GM18517 (cell line): Measurements from ENCODE around the gene CCND2.
"Not testable (repeated sequence)": the region's sequence is repeated elsewhere in the genome, so short reads cannot be mapped to it uniquely, and the experiment has no call there.

ENCODE experiments used
- ATAC-seq: cut with Tn5 transposase; IDR thresholded peaks from one replicate; pipeline ENCODE4 v1.9.1; 2021; ENCODE audit warnings: mild to moderate bottlenecking, moderate library complexity; ENCODE audit not compliant: unreplicated experiment

CCND2 gene

GRCh38 chr12:4273652-4274395 lies at the start of gene CCND2:
CCND2 (plus strand) TSS chr12:4273762; CDS start chr12:4274041, 279 bp downstream.
- ATAC-seq, result no peak

DNA sequence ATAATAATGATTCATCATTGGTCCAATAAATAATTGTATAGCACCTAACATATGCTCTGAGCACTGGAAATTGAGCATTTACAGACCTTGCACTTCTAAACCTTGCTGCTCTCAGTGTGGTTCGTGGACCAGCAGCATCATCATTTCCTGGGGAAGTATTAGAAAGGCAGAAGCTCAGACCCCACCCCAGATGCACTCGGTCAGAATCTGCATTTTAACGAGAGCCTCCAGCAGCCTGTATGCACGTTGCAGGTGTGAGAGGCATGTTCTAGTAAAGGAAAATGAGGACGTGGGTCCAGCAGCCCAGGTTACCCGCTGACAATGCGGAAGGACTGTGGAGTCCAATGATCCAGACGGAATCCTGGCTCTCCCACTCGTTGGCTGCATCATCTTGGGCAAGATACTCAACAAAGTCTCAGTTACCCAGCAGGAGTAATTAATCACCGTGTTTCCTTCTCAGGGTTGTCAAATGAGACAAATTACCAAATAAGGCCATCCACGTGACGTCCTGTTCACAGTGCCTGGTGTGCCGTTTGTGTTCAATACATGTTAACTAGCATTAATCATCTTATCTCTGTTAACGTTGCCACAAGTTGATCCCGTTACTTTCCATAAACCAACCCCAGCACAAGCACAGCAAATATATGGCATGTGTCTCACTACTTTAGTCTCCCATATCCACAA lies 49.2 kb upstream of the CCND2 start:
- no peak for ATAC-seq

- ATAC-seq, result no peak
Measured at GRCh38 chr12:4225571-4225970, 48.0 kb upstream of the CCND2 start.

GRCh38 chr12:4227046-4227445 lies 46.5 kb upstream of the CCND2 start:
- ATAC-seq, result no peak

DNA sequence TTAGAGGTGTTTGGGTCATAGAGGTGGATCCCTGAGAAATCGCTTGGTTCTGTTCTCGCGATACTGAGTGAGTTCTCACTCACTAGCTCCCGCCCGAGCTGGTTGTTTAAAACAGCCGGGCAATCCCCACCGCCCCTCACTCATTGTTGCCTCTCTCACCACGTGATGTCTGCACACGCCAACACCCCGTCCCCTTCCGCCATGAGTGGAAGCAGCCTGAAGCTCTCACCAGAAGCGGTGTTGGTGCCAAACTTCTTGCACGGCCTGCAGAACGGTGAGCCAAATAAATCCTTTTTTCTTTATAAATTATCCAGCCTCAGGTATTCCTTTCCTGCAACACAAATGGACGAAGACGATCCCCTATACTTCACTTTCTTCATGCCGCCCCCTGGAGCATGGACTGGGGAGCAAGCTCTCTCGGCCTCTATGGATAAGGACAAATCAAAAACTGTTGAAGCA lies 45.4 kb upstream of the CCND2 start:
- ATAC-seq, result no peak

GRCh38 chr12:4230526-4230925 lies 43.0 kb upstream of the CCND2 start:
- no peak for ATAC-seq

- ATAC-seq, result no peak
Measured at GRCh38 chr12:4238577-4238976, 35.0 kb upstream of the CCND2 start.

- no peak for ATAC-seq
Measured at GRCh38 chr12:4239746-4240145, 33.8 kb upstream of the CCND2 start.

- no peak for ATAC-seq
Measured at GRCh38 chr12:4240161-4240783, 33.3 kb upstream of the CCND2 start.

DNA sequence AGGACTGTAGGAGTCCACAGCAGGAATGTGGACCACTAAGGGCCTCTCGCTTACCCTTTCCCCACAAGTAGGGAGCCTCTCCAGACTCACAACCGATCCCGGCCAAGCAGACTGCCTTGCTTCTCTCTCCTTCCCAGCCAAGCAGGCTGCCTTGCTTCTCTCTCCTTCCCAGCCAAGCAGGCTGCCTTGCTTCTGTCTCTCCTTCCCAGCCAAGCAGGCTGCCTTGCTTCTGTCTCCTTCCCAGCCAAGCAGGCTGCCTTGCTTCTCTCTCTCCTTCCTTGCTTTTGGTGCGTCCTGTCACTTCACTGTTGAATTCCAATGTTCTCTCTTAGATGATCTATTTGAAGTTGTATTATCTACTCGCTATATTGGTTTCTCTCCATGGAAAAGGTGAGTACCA lies 32.6 kb upstream of the CCND2 start:
- ATAC-seq, result no peak

GRCh38 chr12:4241592-4241991 lies 32.0 kb upstream of the CCND2 start:
- ATAC-seq, result no peak

DNA sequence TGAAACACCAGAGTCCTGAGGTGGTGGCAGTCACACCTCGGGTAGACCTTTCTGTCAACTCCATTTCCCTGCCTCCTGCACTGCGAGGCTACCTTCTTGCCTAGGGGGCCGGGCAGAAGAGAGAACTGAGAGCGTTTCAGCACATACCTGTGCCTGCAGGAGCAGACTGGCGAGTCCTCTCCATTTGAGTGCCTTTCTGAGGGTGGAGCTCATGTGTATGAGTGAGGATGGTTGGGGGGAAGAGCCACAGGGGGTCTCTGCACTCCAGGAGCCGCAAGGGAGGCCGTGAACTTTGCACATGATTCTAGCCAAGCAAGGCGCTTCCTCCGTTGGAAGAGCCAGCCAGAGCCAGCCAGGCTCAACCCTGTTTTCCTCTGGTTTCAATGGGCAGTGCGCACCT lies 31.0 kb upstream of the CCND2 start:
- no peak for ATAC-seq

DNA sequence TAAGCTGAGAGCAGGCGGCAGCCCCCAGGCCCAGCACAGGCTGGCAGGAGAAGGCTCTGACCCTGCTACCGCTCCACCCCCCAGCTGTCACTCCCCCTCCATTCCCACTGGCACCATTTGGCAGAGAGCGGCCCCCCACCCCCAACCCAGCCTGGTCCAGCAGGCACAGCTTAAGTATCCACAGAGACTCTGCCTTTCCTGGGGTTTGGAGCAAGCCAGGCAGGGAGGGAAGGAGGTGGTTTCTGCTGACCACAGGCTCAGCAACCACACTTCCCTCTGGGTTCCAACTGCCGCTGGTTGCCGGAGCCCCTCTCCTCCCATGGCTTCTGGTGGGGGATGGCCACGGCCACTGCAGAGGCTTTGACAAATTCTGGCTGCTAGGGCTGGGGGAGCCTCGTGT lies 30.5 kb upstream of the CCND2 start:
- no peak for ATAC-seq

DNA sequence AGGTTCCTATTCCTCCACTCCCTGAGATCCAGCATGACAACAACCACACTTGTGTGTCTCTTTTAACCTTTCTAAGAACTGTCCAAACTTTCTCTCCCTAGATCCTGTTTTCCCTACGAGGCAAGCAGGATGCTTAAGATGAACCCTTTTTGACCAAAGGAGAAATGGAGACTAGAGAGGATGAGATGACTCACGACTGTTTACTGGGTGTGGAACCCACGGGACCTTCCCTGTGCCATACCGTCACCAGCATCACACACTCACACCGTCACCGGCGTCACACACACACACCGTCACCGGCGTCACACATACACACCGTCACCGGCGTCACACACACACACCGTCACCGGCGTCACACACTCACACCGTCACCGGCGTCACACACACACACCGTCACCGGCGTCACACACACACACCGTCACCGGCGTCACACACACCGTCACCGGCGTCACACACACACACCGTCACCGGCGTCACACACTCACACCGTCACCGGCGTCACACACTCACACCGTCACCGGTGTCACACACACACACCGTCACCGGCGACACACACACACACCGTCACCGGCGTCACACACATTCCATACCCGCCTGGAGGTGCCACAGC lies 30.0 kb upstream of the CCND2 start:
- ATAC-seq, result not testable (repeated sequence)

DNA sequence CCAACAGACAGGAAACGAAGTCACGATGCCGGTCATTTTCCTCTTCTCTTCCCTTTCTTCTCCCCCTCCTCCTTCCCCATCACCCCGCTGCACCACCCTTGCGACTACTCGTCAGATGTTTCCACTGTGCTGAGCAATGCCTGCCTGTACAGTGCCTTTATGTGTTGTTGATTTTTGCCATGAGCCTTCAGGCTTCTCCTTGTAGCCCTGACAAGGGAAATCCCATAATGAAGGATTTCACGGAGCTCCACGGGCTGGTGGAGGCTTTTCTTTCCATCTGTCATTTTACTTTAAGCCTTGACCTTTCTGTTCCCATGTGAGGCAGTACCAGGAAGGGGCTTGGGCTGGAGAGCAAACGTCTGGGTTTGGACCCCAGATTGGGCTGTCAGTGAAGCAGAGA lies 28.7 kb upstream of the CCND2 start:
- no peak for ATAC-seq

GRCh38 chr12:4245446-4245845 lies 28.1 kb upstream of the CCND2 start:
- ATAC-seq, result no peak

GRCh38 chr12:4246116-4246515 lies 27.4 kb upstream of the CCND2 start:
- no peak for ATAC-seq

DNA sequence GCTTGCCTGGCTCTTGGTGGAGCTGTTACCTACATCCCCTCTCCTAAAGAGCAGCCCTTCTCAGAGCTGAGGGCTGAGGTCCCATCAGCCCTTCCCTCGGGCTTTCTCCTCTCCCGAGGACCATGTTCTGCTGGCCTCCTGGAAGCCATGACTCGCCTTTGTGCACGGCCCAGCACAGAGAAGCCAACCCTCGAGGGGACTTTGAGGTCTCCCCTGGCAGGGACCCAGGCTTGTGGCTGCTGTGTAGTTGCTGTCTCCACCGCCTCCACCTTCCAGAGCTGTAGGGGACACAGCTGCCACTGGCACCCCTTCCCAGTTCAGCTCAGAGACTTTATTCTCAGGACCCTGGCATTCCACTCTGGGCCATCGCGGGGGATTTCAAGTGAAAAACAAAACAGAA lies 22.9 kb upstream of the CCND2 start:
- no peak for ATAC-seq

GRCh38 chr12:4251216-4251891 lies 22.2 kb upstream of the CCND2 start:
- ATAC-seq, result no peak

- ATAC-seq, result no peak
Measured at GRCh38 chr12:4251967-4252366, 21.6 kb upstream of the CCND2 start.

DNA sequence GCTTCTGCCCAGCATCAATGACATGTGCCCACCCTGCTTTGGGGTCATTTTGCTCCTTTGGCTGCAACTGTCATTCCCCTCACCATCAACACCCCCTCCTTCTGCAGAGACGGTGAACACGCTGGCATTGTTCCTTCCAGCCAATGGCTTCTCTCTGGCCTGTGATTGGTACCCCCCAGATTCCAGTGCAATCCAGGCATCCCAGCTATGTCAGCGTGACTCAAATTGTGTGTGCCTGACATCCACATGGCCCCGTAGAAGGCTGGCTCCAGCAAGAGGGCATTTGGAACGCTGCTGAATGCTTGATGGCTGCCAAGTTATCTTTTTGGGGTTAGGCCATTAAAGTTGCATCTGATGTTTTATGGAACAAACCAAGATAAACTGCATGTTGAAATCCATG lies 21.0 kb upstream of the CCND2 start:
- no peak for ATAC-seq
